Measurements from ENCODE around the gene ST8SIA5.

DNA sequence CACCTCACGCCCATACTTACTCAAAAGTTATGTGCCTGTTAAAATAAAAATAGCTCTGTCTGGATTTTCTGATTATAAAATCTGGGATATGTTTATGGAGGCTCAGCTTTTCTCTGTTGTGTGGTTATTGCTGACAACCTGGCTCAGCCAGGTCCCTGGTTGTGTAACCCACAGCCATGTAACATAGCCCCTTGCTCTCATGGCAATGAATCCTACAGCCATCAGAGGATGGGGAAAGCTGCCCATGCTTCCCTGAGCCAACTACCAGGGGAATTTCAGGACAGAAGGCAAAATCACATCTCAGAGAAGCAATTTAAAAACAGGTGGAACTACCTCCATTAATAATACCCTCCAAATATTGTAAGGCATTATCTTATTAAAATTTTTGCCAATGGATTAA is 29.7 kb downstream of the ST8SIA5 start:
- TF ChIP-seq, protein P1, sequence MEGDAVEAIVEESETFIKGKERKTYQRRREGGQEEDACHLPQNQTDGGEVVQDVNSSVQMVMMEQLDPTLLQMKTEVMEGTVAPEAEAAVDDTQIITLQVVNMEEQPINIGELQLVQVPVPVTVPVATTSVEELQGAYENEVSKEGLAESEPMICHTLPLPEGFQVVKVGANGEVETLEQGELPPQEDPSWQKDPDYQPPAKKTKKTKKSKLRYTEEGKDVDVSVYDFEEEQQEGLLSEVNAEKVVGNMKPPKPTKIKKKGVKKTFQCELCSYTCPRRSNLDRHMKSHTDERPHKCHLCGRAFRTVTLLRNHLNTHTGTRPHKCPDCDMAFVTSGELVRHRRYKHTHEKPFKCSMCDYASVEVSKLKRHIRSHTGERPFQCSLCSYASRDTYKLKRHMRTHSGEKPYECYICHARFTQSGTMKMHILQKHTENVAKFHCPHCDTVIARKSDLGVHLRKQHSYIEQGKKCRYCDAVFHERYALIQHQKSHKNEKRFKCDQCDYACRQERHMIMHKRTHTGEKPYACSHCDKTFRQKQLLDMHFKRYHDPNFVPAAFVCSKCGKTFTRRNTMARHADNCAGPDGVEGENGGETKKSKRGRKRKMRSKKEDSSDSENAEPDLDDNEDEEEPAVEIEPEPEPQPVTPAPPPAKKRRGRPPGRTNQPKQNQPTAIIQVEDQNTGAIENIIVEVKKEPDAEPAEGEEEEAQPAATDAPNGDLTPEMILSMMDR (conservative IDR thresholded peaks at IDR 0.05; ENCODE audit: low read depth in 2 of 2): no peak
- no peak for TF ChIP-seq EZH2 (IDR thresholded peaks at IDR 0.05; ENCODE audit: low read depth, unreplicated experiment)
